DLD1 (cell line): Measurements from ENCODE around the gene M6PR.
"Not testable (repeated sequence)": the region's sequence is repeated elsewhere in the genome, so short reads cannot be mapped to it uniquely, and the experiment has no call there.

Experiments
- in situ Hi-C: cut with HindIII; loops from 2 replicates; pipeline ENCODE4 v1.10.0; 2017; ENCODE audit warnings: low sequenced_read_pairs

M6PR gene

GRCh38 chr12:8951744-8952143, 2.3 kb upstream of the M6PR start:
- in situ Hi-C loops: no loop called here

GRCh38 chr12:8950702-8951478, 1.4 kb upstream of the M6PR start:
- in situ Hi-C loops: no loop called here

GRCh38 chr12:8950221-8950527, 729 bp upstream of the M6PR start:
- in situ Hi-C loops: no loop called here

GRCh38 chr12:8948701-8949341, 624 bp downstream of the M6PR start:
- in situ Hi-C loops: no loop called here

- in situ Hi-C loops: no loop called here
Measured at GRCh38 chr12:8947737-8948136, 1.7 kb downstream of the M6PR start.

- in situ Hi-C loops: no loop called here
Measured at GRCh38 chr12:8946733-8947132, 2.7 kb downstream of the M6PR start.

- in situ Hi-C loops: no loop called here
Measured at GRCh38 chr12:8943565-8944186, 5.8 kb downstream of the M6PR start.

- in situ Hi-C loops: no loop called here
Measured at GRCh38 chr12:8941691-8942478, 7.6 kb downstream of the M6PR start.

- in situ Hi-C loops: not testable (repeated sequence)
Measured at GRCh38 chr12:8937842-8938442, 11.5 kb downstream of the M6PR start.

GRCh38 chr12:8936735-8937134, 12.7 kb downstream of the M6PR start:
- in situ Hi-C loops: no loop called here

- in situ Hi-C loops: not testable (repeated sequence)
Measured at GRCh38 chr12:8934080-8934479, 15.4 kb downstream of the M6PR start.

- in situ Hi-C loops: not testable (repeated sequence)
Measured at GRCh38 chr12:8932464-8932863, 17.0 kb downstream of the M6PR start.

- in situ Hi-C loops: not testable (repeated sequence)
Measured at GRCh38 chr12:8930655-8931323, 18.7 kb downstream of the M6PR start.

GRCh38 chr12:8922544-8922943, 26.9 kb downstream of the M6PR start:
- in situ Hi-C loops: no loop called here

GRCh38 chr12:8919643-8920042, 29.8 kb downstream of the M6PR start:
- in situ Hi-C loops: not testable (repeated sequence)

GRCh38 chr12:8917751-8918150, 31.7 kb downstream of the M6PR start:
- in situ Hi-C loops: no loop called here

GRCh38 chr12:8917031-8917430, 32.4 kb downstream of the M6PR start:
- in situ Hi-C loops: no loop called here

GRCh38 chr12:8916154-8916553, 33.3 kb downstream of the M6PR start:
- in situ Hi-C loops: no loop called here

GRCh38 chr12:8914716-8915526, 34.5 kb downstream of the M6PR start:
- in situ Hi-C loops: no loop called here
